VCaP (cell line): ENCODE data around the gene CNOT4.

Source experiments
- H3K27ac ChIP-seq: fragments of 450-650 bp; 2 replicates; pipeline ENCODE4 v1.5.1; 2017
- CTCF ChIP-seq: fragments of 450-650 bp; conservative IDR thresholded peaks from 2 replicates; pipeline ENCODE4 v1.5.1; 2017; ENCODE audit warnings: mild to moderate bottlenecking, moderate library complexity

CNOT4 gene

GRCh38 chr7:135550196-135550595 is 40.3 kb upstream of the CNOT4 start:
- no peak for TF ChIP-seq CTCF
- no peak overlapping the region for H3K27ac ChIP-seq

GRCh38 chr7:135541029-135541428 is 31.1 kb upstream of the CNOT4 start:
- no peak for TF ChIP-seq CTCF
- H3K27ac ChIP-seq: no peak overlapping the region

- no peak overlapping the region for H3K27ac ChIP-seq
- no peak for TF ChIP-seq CTCF
Observed at GRCh38 chr7:135539629-135540028, 29.7 kb upstream of the CNOT4 start.

GRCh38 chr7:135538376-135538775 is 28.5 kb upstream of the CNOT4 start:
- no peak for TF ChIP-seq CTCF
- no peak overlapping the region for H3K27ac ChIP-seq

- no peak for TF ChIP-seq CTCF
- no peak overlapping the region for H3K27ac ChIP-seq
Observed at GRCh38 chr7:135537905-135538304, 28.0 kb upstream of the CNOT4 start.

- no peak for TF ChIP-seq CTCF
- H3K27ac ChIP-seq: no peak overlapping the region
Observed at GRCh38 chr7:135537453-135537852, 27.6 kb upstream of the CNOT4 start.

- H3K27ac ChIP-seq: no peak overlapping the region
- no peak for TF ChIP-seq CTCF
Observed at GRCh38 chr7:135536150-135536549, 26.2 kb upstream of the CNOT4 start.

- TF ChIP-seq CTCF: no peak
Observed at GRCh38 chr7:135527025-135527424, 17.1 kb upstream of the CNOT4 start.

More at GRCh38 chr7:135527025-135527424, 17.1 kb upstream of the CNOT4 start:
- no peak overlapping the region for H3K27ac ChIP-seq
